ENCODE data around the gene HERPUD1. TPM values are rescaled to one million over a fixed set of nuclear protein-coding genes. Genes with fewer than 3 reads are reported as not detected.
"Not testable (repeated sequence)": the region's sequence is repeated elsewhere in the genome, so short reads cannot be mapped to it uniquely, and the experiment has no call there.

The HERPUD1 gene
- total RNA-seq, 1 donor, result 190 TPM

DNA sequence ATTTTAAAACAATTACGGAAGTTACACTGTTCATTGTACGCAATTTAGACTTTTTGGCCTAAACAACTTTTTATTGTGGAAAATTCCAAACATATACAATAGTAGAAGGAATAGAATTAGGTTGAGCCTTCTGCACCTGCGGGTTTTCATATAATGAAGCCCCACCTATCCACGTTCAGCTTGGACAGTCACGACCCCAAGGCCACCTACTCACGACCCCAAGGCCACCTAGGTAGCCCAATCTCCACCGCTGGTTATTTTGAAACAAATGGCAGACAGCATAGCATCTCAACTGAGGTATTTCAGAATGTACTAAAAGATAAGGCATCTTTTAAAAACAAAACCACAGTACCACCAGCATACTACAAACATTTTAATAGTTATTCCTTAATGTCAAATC lies 58.0 kb downstream of the HERPUD1 start:
- H3K4me3 ChIP-seq (ENCODE audit: insufficient read depth, low read length), result peak overlapping the region; percentile 88
- DNase-seq (ENCODE audit: insufficient read length, low spot score, missing footprints), result no peak
- H4K20me1 ChIP-seq (ENCODE audit: insufficient read depth, low read length), result no peaks in the 10 kb centered on the region
- peaks cover 68% of the 10 kb centered on the region for H3K79me2 ChIP-seq (ENCODE audit: insufficient read depth, low read length)
- peak overlapping the region; percentile 79 for H3K27ac ChIP-seq (ENCODE audit: low read depth, low read length)
- H2AFZ ChIP-seq (ENCODE audit: low read length), result peak overlapping the region; percentile 90
- no peaks in the 10 kb centered on the region for H3K27me3 ChIP-seq (ENCODE audit: insufficient read depth, low read length)
- no peaks in the 10 kb centered on the region for H3K36me3 ChIP-seq (ENCODE audit: insufficient read depth, low read length)
- H3K4me1 ChIP-seq (ENCODE audit: insufficient read depth, low read length), result peaks cover 41% of the 10 kb centered on the region
- TF ChIP-seq, protein P1, sequence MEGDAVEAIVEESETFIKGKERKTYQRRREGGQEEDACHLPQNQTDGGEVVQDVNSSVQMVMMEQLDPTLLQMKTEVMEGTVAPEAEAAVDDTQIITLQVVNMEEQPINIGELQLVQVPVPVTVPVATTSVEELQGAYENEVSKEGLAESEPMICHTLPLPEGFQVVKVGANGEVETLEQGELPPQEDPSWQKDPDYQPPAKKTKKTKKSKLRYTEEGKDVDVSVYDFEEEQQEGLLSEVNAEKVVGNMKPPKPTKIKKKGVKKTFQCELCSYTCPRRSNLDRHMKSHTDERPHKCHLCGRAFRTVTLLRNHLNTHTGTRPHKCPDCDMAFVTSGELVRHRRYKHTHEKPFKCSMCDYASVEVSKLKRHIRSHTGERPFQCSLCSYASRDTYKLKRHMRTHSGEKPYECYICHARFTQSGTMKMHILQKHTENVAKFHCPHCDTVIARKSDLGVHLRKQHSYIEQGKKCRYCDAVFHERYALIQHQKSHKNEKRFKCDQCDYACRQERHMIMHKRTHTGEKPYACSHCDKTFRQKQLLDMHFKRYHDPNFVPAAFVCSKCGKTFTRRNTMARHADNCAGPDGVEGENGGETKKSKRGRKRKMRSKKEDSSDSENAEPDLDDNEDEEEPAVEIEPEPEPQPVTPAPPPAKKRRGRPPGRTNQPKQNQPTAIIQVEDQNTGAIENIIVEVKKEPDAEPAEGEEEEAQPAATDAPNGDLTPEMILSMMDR (IDR thresholded peaks at IDR 0.05; ENCODE audit: extremely low read depth, low read depth, low read length), result no peak
- no peaks in the 10 kb centered on the region for H3K9me3 ChIP-seq (ENCODE audit: low read depth, low read length)
- peak overlapping the region; percentile 87 for H3K4me2 ChIP-seq (ENCODE audit: insufficient read depth, low read length)

DNA sequence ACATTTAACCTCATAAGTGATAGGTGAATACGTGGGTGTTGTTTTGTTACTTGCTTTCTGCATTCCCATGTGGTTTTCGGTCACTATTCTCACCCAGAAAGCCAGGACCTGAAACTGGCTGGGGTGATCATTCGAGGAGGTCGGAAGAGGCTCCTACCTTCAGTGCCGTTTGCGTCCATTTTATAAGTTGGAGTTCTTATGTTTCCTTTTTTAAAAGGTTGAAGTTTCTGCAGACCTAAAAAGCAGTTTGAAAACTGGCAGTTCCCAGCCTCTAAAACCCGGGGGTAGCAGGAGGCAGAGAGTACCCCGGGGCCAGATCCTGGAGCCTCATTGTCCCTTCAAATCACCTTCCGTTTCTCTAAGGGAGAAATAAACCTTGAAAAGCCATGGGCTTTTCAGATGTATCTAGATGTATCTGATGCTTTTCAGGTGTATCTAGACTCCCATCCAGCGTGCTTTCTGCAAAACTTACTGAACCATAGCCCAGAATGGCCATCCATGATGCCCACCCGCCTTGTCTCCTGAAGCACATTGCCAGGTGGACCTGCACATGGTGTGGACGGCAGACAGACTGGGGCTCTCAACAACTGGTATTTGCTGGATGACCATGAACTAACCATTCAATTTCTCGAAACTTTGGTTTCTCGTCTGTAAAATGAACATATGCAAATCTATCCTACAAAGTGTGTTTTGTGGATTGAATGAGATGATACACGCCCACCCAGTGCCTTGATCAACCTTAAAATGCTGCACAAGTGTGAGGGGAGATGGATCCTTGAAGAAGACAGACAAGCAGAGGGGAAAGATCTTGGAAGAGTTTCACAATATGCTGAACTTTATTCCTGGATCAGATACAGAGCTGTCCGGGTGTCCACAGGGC lies 58.7 kb downstream of the HERPUD1 start:
- Histone ChIP-seq H3K27ac (ENCODE audit: low read depth, low read length) (peak overlapping the region; percentile 79), H3K9me3 (ENCODE audit: low read depth, low read length) (no peaks in the 10 kb centered on the region), H3K4me3 (ENCODE audit: insufficient read depth, low read length) (peak overlapping the region; percentile 88), H4K20me1 (ENCODE audit: insufficient read depth, low read length) (no peaks in the 10 kb centered on the region), H3K4me2 (ENCODE audit: insufficient read depth, low read length) (peak overlapping the region; percentile 87), H3K27me3 (ENCODE audit: insufficient read depth, low read length) (no peaks in the 10 kb centered on the region), H2AFZ (ENCODE audit: low read length) (no peak overlapping the region), H3K36me3 (ENCODE audit: insufficient read depth, low read length) (no peaks in the 10 kb centered on the region), H3K79me2 (ENCODE audit: insufficient read depth, low read length) (peaks cover 74% of the 10 kb centered on the region), H3K4me1 (ENCODE audit: insufficient read depth, low read length) (peaks cover 35% of the 10 kb centered on the region)
- TF ChIP-seq, protein P1 (IDR thresholded peaks at IDR 0.05; ENCODE audit: extremely low read depth, low read depth, low read length), result no peak
- peak; percentile 22 for DNase-seq (ENCODE audit: insufficient read length, low spot score, missing footprints)

DNA sequence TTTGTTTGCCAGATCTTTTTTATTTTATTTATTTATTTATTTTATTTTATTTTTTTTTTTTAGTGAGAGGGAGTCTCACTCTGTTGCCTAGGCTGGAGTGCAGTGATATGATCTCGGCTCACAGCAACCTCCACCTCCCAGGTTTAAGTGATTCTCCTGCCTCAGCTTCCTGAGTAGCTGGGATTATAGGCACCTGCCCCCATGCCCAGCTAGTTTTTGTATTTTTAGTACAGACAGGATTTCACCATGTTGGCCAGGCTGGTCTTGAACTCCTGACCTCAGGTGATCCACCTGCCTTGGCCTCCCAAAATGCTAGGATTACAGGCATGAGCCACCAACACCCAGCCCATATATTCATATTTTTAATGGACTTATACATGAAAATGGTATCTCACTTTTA lies 60.5 kb downstream of the HERPUD1 start:
- not testable (repeated sequence) for DNase-seq (ENCODE audit: insufficient read length, low spot score, missing footprints); H4K20me1 ChIP-seq (ENCODE audit: insufficient read depth, low read length)
- H3K79me2 ChIP-seq (ENCODE audit: insufficient read depth, low read length), result peaks cover 91% of the 10 kb centered on the region

DNA sequence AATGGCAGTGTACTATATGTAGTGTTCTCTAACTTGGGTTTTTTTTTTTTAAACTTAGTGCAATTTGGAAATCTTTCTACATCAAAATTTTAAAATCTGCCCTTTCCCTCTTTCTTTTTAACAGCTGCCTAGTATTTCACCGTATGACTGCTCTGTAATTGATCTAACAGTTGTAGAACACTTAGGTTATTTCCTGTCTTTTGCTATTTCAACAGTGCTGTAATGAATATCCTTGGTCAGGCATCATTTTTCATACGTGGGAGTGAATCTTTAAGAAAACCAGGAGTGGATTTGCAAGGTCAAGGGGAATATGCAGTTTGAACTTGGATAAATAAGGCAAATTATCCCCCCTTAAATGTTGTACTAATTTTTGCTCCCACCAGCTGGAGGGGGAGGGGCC lies 61.3 kb downstream of the HERPUD1 start:
- Histone ChIP-seq H3K9me3 (ENCODE audit: low read depth, low read length) (no peaks in the 10 kb centered on the region), H3K27me3 (ENCODE audit: insufficient read depth, low read length) (no peaks in the 10 kb centered on the region), H4K20me1 (ENCODE audit: insufficient read depth, low read length) (no peaks in the 10 kb centered on the region), H3K36me3 (ENCODE audit: insufficient read depth, low read length) (no peaks in the 10 kb centered on the region), H3K4me3 (ENCODE audit: insufficient read depth, low read length) (no peak overlapping the region), H3K27ac (ENCODE audit: low read depth, low read length) (no peak overlapping the region), H3K4me1 (ENCODE audit: insufficient read depth, low read length) (peaks cover 28% of the 10 kb centered on the region), H3K4me2 (ENCODE audit: insufficient read depth, low read length) (no peak overlapping the region), H3K79me2 (ENCODE audit: insufficient read depth, low read length) (peaks cover 95% of the 10 kb centered on the region), H2AFZ (ENCODE audit: low read length) (no peak overlapping the region)
- DNase-seq (ENCODE audit: insufficient read length, low spot score, missing footprints), result no peak
- TF ChIP-seq, protein P1 (IDR thresholded peaks at IDR 0.05; ENCODE audit: extremely low read depth, low read depth, low read length), result no peak

More for the DNA sequence above, 60.5 kb downstream of the HERPUD1 start:
- H3K4me2 ChIP-seq (ENCODE audit: insufficient read depth, low read length); H3K4me3 ChIP-seq (ENCODE audit: insufficient read depth, low read length); H2AFZ ChIP-seq (ENCODE audit: low read length); H3K36me3 ChIP-seq (ENCODE audit: insufficient read depth, low read length); H3K27ac ChIP-seq (ENCODE audit: low read depth, low read length); H3K9me3 ChIP-seq (ENCODE audit: low read depth, low read length); H3K27me3 ChIP-seq (ENCODE audit: insufficient read depth, low read length): not testable (repeated sequence)
- H3K4me1 ChIP-seq (ENCODE audit: insufficient read depth, low read length), result peaks cover 29% of the 10 kb centered on the region

Data from osteoblast (primary cell).